OCI-M2 (cell line): Measurements from ENCODE around the gene IL23R.

Experiments
- DNase-seq: peaks from one replicate; lab custom pipeline; 2025; ENCODE audit not compliant: unreplicated experiment; lab: John Stamatoyannopoulos, UW

IL23R gene

GRCh38 chr1:67228791-67229190, 62.5 kb downstream of the IL23R start:
- DNase-seq, result no peak

GRCh38 chr1:67230539-67230938, 64.3 kb downstream of the IL23R start:
- no peak for DNase-seq

- DNase-seq, result no peak
Measured at GRCh38 chr1:67236277-67236676, 70.0 kb downstream of the IL23R start.

GRCh38 chr1:67239738-67240137, 73.5 kb downstream of the IL23R start:
- no peak for DNase-seq

- no peak for DNase-seq
Measured at GRCh38 chr1:67241200-67241746, 75.0 kb downstream of the IL23R start.

- no peak for DNase-seq
Measured at GRCh38 chr1:67242016-67242415, 75.8 kb downstream of the IL23R start.

- DNase-seq, result no peak
Measured at GRCh38 chr1:67250051-67250653, 83.9 kb downstream of the IL23R start.

- no peak for DNase-seq
Measured at GRCh38 chr1:67256291-67257172, 90.3 kb downstream of the IL23R start.

- DNase-seq, result no peak
Measured at GRCh38 chr1:67257173-67257535, 90.9 kb downstream of the IL23R start.

- DNase-seq, result no peak
Measured at GRCh38 chr1:67261680-67262079, 95.4 kb downstream of the IL23R start.

GRCh38 chr1:67262735-67263134, 96.5 kb downstream of the IL23R start:
- no peak for DNase-seq

GRCh38 chr1:67264152-67264551, 97.9 kb downstream of the IL23R start:
- no peak for DNase-seq

- DNase-seq, result no peak
Measured at GRCh38 chr1:67264899-67265298, 98.6 kb downstream of the IL23R start.

GRCh38 chr1:67269061-67269460, 102.8 kb downstream of the IL23R start:
- no peak for DNase-seq

- DNase-seq, result no peak
Measured at GRCh38 chr1:67270541-67270940, 104.3 kb downstream of the IL23R start.

GRCh38 chr1:67273591-67273990, 107.3 kb downstream of the IL23R start:
- no peak for DNase-seq

GRCh38 chr1:67274623-67275325, 108.5 kb downstream of the IL23R start:
- no peak for DNase-seq

GRCh38 chr1:67280696-67281095, 114.4 kb downstream of the IL23R start:
- DNase-seq, result no peak

- DNase-seq, result no peak
Measured at GRCh38 chr1:67281244-67281643, 115.0 kb downstream of the IL23R start.

GRCh38 chr1:67285780-67286488, 119.7 kb downstream of the IL23R start:
- no peak for DNase-seq

- no peak for DNase-seq
Measured at GRCh38 chr1:67290236-67290635, 124.0 kb downstream of the IL23R start.
